HPDE6-E6E7 (cell line): ENCODE measurements around the gene RAB20.
"Not testable (repeated sequence)": the region's sequence is repeated elsewhere in the genome, so short reads cannot be mapped to it uniquely, and the experiment has no call there.

Experiments
- DNase-seq: peaks from one replicate; pipeline ENCODE4 v3.0.0; 2011; ENCODE audit warnings: missing footprints; ENCODE audit errors: extremely low spot score

Gene RAB20

GRCh38 chr13:110554946-110555345 is 6.6 kb downstream of the RAB20 start:
- DNase-seq: no peak

- no peak for DNase-seq
These were observed 7.2 kb downstream of the RAB20 start for GRCh38 chr13:110554227-110554836.

DNA sequence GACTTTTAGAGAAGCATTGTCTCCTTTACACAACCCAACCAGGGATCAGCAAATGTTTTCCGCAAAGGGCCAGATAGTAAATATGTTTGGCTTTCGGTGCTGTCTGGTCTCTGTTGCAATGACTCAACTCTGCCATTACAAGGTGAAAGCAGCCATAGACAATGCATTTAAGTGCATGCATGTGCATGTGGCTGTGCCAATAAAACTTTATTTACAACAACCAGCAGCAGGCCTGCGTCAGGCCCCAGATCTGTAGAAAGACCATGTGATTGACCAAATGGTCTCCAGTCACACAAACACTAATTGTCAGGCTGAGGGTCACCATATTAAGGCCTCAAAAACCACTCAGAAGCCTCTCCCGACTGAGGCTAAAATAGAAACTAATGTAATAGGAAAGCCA is 8.1 kb downstream of the RAB20 start:
- DNase-seq: no peak

DNA sequence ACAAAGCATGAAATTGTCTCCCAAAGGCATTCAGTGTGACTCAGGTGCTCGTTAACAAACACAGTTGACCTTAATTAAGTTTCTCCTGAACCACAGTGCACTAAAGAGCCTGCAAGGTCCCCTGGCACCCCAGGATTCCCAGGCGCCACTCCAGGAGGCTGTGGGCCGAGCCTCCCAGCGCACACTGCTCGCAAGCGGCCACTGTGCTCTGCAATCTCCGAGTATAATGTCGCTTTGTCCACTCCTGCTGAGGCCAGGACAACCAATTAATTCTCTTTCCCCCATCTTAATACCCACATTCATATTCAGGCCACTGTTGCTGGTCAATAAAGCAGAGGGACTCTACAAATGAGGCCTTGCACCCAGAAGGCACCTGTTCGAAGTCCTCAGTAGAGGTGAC is 8.8 kb downstream of the RAB20 start:
- no peak for DNase-seq

DNA sequence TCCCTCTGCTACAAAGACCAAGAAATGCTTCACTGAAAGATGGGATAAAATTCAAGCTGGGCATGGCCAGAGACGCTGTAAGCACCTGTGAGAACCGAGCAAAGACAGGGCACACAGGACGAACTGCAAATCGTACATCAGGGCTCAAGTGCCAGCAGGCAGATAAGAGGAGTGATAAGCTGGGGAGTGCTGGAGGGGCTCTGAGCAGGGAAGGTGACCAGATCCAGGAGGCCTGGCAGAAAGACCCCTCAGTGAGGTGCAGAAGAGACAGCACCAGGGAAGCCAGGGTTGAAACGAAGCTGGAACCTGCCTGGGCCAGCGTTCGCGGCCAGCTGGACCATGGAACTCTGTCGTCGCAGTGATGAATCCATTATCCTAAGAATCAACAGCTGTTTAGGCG is 10.2 kb downstream of the RAB20 start:
- DNase-seq: no peak

- no peak for DNase-seq
These were observed 11.7 kb downstream of the RAB20 start for GRCh38 chr13:110549795-110550160.

DNA sequence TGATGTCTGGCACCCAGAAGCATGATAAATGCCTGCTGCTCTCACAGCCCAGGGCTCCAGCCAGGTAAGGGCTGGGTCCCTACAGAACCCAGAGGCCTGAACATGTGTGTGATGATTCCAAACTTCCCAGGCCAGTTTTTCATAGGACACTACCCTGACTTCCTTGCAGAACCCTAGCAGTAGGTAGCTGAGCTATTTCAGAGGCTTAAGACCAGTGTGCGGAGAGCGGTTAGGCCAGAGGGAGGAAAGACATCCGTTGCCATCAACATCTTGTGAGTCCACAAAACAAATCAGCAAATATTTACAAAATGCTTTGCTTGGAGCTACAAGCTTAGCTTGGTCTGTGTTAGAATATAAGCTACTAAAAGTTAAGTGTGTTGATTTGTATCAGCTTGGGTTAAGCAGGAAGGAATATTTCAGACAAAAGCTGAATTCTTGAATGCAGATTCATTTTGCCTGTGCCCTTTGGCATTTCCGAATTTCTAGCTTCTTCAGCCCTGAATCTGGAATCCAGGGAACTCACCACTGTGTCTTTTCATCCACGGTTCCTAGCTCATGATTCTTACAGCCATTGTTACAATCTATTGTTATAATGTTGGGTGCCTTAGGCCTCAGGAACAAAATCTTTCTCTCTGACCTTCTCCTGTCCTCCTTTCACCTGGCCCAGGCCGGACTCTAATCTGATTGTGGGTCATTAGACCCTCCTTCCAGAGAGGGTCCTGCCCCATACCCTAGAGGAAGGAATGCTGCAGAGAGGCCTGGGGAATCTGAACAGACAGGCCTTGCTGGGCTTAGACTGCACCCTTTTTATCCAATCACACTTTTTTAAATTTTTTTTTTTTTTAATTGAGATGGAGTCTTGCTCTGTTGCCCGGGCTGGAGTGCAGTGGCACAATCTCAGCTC is 12.4 kb downstream of the RAB20 start:
- DNase-seq: no peak

DNA sequence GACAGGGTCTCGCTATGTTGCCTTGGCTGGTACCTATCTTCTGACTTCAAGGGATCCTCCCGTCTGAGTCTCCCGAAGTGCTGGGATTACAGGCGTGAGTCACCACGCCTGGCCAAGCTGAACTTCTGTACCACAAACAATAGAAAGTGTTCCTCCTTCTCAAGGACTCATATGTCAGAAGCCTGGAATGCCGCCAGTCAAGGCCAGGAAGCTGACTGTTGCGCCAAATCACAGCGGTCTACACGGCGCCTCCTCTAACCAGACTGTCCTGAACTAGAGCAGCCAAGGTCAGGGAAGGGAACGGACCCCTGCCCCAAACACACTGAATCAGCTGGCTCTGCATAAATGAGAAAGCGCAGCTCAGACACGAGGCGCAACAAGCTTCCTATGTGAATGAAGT is 14.6 kb downstream of the RAB20 start:
- DNase-seq: peak; percentile 97

DNA sequence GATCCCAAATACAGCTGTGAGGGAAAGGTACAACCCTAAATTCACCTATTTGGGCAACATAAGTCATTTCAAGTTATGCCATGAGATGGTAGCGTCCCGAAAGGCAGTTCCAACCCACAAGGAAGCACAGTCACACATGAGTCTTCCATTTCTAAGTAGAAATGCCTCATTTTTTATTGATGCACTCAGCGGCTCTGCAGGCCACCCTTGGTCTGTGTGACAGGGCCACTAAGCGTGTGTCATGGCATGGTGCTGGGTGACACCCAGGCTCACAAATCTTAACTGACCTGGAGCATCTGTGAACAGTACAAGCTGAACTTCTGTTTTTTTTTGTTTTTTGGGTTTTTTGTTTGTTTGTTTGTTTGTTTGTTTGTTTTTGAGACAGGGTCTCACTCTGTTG is 15.1 kb downstream of the RAB20 start:
- no peak for DNase-seq

GRCh38 chr13:110542169-110542796 is 19.2 kb downstream of the RAB20 start:
- no peak for DNase-seq

DNA sequence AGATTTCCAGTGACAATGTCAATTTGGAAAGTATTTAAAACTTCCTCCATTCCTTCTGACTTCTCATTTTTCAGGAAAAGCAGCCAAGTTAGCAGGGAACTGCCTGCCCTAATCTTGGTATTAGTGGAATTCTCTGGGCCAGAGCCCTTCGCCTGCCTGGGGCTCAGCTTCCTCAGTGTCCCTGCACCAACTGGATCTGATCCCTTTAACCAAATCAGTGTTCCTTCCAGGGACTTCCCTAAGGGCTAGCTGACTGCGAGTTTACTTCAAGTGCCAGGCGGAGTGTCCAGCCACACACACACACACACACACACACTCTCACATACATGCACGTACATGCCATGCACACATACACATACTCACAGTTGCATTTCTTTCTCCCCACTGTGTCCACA is 20.0 kb downstream of the RAB20 start:
- no peak for DNase-seq

DNA sequence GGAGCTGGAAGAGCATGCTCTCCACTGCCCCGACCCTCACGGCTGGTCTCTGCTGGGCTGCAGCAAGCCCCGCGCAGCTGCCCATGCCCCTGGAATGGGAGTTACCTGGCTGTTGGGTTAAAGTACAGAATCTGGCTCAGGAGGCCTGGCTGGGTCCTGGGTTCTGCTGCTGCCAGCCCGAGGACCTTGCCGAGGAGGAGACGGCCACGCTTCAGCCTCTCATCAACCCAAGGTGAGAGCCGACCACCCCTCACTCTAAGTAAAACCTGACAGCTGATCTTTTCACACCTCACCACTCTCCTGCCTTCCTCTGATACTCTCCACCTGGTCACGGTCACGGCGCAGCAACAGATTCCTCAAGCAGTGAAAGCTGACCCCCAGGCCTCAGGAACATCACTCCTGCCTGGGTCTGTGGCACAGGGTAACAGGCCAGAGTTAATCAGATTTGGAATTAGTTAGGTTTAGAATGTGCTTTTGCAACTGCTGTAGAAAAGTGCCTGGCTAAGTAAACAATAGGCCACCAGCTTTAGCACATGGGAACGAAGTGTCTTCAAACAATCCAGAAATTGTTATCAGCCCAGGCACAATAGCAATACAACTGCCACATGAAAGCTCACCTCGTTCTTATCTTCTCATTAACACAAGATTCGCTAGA is 20.5 kb downstream of the RAB20 start:
- no peak for DNase-seq

GRCh38 chr13:110539894-110540293 is 21.6 kb downstream of the RAB20 start:
- no peak for DNase-seq

DNA sequence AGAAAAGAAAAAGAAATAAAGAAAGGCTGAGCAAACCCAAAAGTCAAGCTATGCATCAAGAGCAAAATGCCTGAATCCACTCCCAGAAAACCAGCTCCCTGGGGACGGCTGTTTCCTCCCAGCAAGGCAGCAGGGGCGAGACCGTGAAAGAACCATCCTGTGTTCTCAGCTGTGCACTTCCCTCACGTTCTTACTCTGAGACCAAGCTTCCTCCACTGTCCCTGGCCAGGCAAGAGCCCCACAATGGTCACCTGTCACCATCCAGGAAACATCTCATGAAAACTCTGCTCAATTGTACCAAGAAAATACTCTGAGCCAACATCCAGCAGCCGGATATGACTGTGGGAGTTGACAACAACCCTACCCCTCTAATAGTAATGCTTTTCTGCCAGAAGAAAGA is 22.9 kb downstream of the RAB20 start:
- DNase-seq: no peak

DNA sequence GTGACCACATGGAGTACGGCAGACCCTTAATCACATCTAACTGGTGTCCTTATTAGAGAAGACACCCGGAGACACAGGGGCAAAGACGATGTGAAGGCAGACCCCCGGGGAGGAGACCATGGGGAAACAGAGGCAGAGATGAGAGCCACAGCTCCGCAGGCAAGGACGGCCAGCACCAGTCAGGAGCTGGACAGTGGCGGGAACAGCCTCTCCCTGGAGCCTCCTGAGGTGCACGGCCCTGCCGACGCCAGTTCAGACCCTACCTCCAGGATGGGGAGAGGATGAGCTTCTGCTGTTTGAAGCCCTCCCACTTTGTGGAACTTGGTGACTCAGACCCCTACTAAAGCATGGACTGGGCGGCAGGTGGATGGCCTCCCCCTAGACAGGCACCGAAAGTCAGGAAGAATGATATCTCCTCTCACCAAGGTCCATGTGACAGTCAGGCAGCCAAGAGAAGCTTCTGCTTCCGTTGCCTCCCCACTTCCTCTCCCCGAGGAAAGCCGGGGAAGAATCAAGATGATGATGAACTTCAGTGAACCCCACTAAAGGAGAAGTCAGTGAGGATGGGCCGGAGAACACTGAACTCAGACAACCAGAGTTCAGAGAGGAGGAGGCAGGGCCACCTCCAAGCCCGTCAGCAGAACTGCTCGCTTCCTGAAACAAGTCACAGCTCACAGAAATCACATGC is 25.4 kb downstream of the RAB20 start:
- DNase-seq: no peak

DNA sequence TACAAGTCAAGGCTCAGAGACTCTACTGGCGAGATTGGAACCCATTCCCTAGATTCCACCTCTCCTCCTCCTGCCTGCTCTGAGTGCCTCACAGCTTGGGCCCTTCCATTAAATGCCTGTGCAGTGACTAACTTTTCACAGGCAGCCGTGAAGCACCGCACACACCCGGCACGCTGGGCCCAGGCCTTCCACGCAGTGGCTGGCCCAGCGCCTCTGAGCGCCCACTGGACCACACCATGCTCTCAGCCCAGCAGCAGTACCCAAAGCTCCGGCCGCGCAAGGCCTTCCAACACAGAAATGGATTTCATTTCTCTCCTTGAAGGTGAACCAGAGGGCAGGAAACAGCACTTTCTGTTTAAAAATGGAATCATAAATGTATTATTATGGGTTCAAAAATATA is 26.0 kb downstream of the RAB20 start:
- no peak for DNase-seq

DNA sequence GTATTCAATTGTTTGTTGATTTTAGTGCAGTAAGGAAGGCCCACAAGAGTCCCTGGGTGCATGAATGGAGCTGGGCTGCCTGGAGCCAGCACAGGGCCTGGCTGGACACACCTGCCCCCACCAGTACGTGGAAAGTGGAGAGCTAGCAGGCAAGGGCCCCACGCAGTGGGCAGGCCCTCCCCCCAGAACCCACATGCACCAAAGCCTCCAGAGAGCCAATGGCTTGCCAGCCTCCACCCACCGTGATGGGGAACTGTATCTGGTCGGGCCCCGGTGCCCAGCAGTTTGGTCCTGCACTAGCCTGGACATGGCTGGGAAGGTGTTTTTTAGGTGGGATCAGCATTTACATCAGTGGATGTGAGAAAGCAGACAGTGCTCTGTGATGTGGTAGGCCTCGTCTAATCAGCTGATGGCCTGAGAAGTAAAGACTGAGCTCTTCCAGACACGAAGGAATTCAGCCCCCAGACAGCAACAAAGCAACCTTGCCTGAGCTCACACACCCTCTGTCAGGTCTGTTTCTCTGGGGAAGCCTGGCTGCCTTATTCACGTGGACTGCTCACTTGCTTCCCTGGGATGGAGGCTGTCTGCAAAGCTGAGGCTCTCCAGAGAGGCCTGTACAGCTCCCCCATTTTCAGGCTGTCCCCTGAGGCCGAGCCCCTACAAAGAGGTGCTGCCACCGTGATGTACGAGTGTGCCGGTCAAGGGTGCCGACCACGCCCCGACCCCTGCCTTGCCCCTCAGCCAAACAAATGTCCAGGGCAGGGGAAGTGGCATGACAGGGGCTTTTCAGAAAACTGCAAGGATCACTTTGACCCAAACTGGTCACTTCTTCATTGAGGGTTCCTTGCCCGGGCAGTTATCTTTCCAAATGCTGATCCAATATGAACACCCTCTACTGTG is 27.5 kb downstream of the RAB20 start:
- DNase-seq: no peak

DNA sequence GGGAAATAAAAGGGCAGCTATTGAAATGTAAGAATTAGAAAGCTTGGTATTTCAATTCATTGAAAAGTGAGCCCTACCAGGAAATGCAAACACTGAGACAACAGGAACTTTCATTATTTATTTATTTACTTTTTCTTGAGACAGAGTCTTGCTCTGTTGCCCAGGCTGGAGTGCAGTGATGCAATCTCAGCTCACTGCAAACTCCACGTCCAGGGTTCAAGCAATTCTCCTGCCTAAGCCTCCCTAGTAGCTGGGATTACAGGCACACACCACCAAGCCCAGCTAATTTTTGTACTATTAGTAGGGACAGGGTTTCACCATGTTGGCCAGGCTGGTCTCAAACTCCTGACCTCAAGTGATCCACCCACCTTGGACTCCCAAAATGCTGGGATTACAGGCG is 29.3 kb downstream of the RAB20 start:
- not testable (repeated sequence) for DNase-seq

DNA sequence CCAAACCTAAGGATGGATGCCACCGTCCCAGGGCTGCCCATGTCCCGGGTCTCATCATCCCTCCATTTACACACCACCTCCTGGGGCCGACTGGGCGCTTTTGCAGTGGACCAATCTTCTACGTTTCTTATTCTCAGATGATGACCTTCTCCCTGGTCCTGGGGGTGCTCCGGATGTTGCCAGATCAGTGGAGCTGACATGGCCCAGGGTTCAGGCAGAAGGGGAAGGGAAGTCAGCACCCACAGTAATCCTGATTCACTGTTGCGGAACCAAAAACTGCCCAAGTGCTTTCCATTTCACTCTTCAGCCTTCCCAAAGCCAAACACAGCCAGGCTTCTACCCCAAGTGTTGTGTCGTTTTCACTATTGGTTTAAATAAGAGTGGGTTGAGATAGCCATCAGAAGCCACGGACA is 29.8 kb downstream of the RAB20 start:
- no peak for DNase-seq

GRCh38 chr13:110531100-110531499 is 30.4 kb downstream of the RAB20 start:
- DNase-seq: no peak
